OCI-LY7 (cell line): Measurements from ENCODE around the gene FRMPD1. TPM values are rescaled to one million over a fixed set of nuclear protein-coding genes. Genes with fewer than 3 reads are reported as not detected.

Experiments
- BruUV-seq: library from RNA; stranded (reverse); fragments of 400-500 nt; replicated peaks from 2 replicates; lab custom pipeline; 2021; lab: Mats Ljungman, UMichigan
- CTCF ChIA-PET: fragments of 300-600 bp; sonication (Branson Sonifier 250); formaldehyde crosslinking; loops from one replicate; lab custom pipeline; 2022; ENCODE audit warnings: antibody characterized with exemption; ENCODE audit not compliant: unreplicated experiment; lab: Charles Lee
- POLR2A ChIA-PET: fragments of 300-600 bp; sonication (Branson Sonifier 250); formaldehyde crosslinking; loops from one replicate; lab custom pipeline; 2022; ENCODE audit warnings: antibody characterized with exemption; lab: Charles Lee
- DNase-seq: peaks from one replicate; pipeline ENCODE4 v3.0.0-alpha.2; 2015; ENCODE audit warnings: low spot score
- H2AFZ ChIP-seq: fragments of 200-600 bp; sonication (generic), shearing (Covaris generic); 2 replicates; pipeline ENCODE4 v1.6.1; 2014; ENCODE audit warnings: mild to moderate bottlenecking, antibody characterized with exemption, low read length, moderate library complexity
- H3K27ac ChIP-seq: fragments of 200-600 bp; sonication (generic); 2 replicates; pipeline ENCODE4 v1.5.1; 2014; ENCODE audit warnings: mixed run types, low read depth, mild to moderate bottlenecking, moderate library complexity, low read length, inconsistent platforms; ENCODE audit not compliant: poor library complexity, severe bottlenecking
- H3K36me3 ChIP-seq: fragments of 200-600 bp; sonication (generic); 2 replicates; pipeline ENCODE4 v1.6.1; 2014; ENCODE audit warnings: mild to moderate bottlenecking, antibody characterized with exemption, low read length, moderate library complexity, mixed read lengths; ENCODE audit not compliant: insufficient read depth
- H3K4me1 ChIP-seq: fragments of 200-600 bp; sonication (generic); 2 replicates; pipeline ENCODE4 v1.5.1; 2014; ENCODE audit warnings: mild to moderate bottlenecking, low read length; ENCODE audit not compliant: insufficient read depth, poor library complexity, severe bottlenecking
- H3K4me2 ChIP-seq: fragments of 200-600 bp; sonication (generic); 2 replicates; pipeline ENCODE4 v1.6.1; 2014; ENCODE audit warnings: mild to moderate bottlenecking, low read length
- H3K4me3 ChIP-seq: fragments of 200-600 bp; sonication (generic); 2 replicates; pipeline ENCODE4 v1.5.1; 2014; ENCODE audit warnings: mild to moderate bottlenecking, low read depth, low read length; ENCODE audit not compliant: poor library complexity, severe bottlenecking
- H3K79me2 ChIP-seq: fragments of 200-600 bp; sonication (generic); 2 replicates; pipeline ENCODE4 v1.6.1; 2016; ENCODE audit warnings: low read depth, mild to moderate bottlenecking, low read length, moderate library complexity, mixed read lengths; ENCODE audit not compliant: insufficient read depth
- H3K9me2 ChIP-seq: fragments of 200-600 bp; sonication (generic); 2 replicates; pipeline ENCODE4 v1.6.1; 2016; ENCODE audit warnings: mild to moderate bottlenecking, low read length, mixed read lengths; ENCODE audit not compliant: insufficient read depth
- H3K9me3 ChIP-seq: fragments of 200-600 bp; sonication (generic); 2 replicates; pipeline ENCODE4 v1.6.1; 2014; ENCODE audit warnings: mild to moderate bottlenecking, mixed run types, low read length, mixed read lengths
- H4K20me1 ChIP-seq: fragments of 200-600 bp; sonication (generic); 2 replicates; pipeline ENCODE4 v1.6.1; 2014; ENCODE audit warnings: mild to moderate bottlenecking, antibody characterized with exemption, low read length, moderate library complexity, mixed read lengths; ENCODE audit not compliant: insufficient read depth
- CTCF ChIP-seq: fragments of 200-600 bp; sonication (generic); conservative IDR thresholded peaks from 2 replicates; pipeline ENCODE4 v1.5.1; 2014; ENCODE audit warnings: mild to moderate bottlenecking, antibody characterized with exemption, low read length, moderate library complexity, mixed read lengths
- EZH2phosphoT487 ChIP-seq: fragments of 200-600 bp; sonication (generic); IDR thresholded peaks from 2 replicates; pipeline ENCODE4 v1.6.1; 2018; ENCODE audit warnings: low read depth, borderline replicate concordance, mild to moderate bottlenecking, mixed run types, antibody characterized with exemption, low read length, moderate library complexity, mixed read lengths
- intact Hi-C: fragments of 100-400 bp; cut with micrococcal nuclease; formaldehyde crosslinking; loops from one replicate; pipeline ENCODE4 v1.10.0; 2022; ENCODE audit not compliant: unreplicated experiment
- total RNA-seq, 2 experiments: library from RNA; depleted of rRNA in 1 of 2; stranded (reverse); fragments of >200 nt in 1 of 2; shearing (Covaris generic) in 1 of 2; gene quantifications; 2 replicates each; pipeline ENCODE4 v1.2.3, GENCODE V29; 2014 to 2022

FRMPD1 gene
- total RNA-seq, 2 experiments from 2014 or later, result not detected

GRCh38 chr9:37620396-37620795 is 30.4 kb upstream of the FRMPD1 start:
- Histone ChIP-seq H2AFZ (no peak overlapping the region), H3K27ac (no peak overlapping the region), H3K9me3 (no peaks in the 10 kb centered on the region), H3K79me2 (no peaks in the 10 kb centered on the region), H3K4me3 (no peak overlapping the region), H3K4me2 (no peak overlapping the region), H4K20me1 (no peaks in the 10 kb centered on the region), H3K4me1 (peaks cover 6% of the 10 kb centered on the region), H3K9me2 (no peaks in the 10 kb centered on the region), H3K36me3 (no peaks in the 10 kb centered on the region)
- no TSS peak for BruUV-seq
- POLR2A ChIA-PET, result interaction anchor here (0.7 kb wide), 1 partner anchor 149 kb away, joined by 3 read pairs; no protein-coding TSS in a partner anchor
- intact Hi-C loops, result no loop called here
- DNase-seq, result no peak
- CTCF ChIA-PET, result no interaction called here
- TF ChIP-seq EZH2phosphoT487 (no peak), CTCF (no peak)

- Histone ChIP-seq H2AFZ (no peak overlapping the region), H3K27ac (no peak overlapping the region), H3K4me3 (no peak overlapping the region), H3K4me2 (no peak overlapping the region), H3K79me2 (no peaks in the 10 kb centered on the region), H4K20me1 (no peaks in the 10 kb centered on the region), H3K4me1 (peaks cover 6% of the 10 kb centered on the region), H3K36me3 (no peaks in the 10 kb centered on the region), H3K9me3 (no peaks in the 10 kb centered on the region), H3K9me2 (no peaks in the 10 kb centered on the region)
- DNase-seq, result peak; percentile 43
- POLR2A ChIA-PET, result no interaction called here
- no TSS peak for BruUV-seq
- TF ChIP-seq CTCF (no peak), EZH2phosphoT487 (no peak)
- CTCF ChIA-PET, result interaction anchor here (0.5 to 0.6 kb wide), 2 partner anchors 611 to 1122 kb away, joined by 3 read pairs; no protein-coding TSS in a partner anchor
- intact Hi-C loops, result no loop called here
Observed at GRCh38 chr9:37621273-37622121, 29.3 kb upstream of the FRMPD1 start.

- no peaks in the 10 kb centered on the region for H3K36me3 ChIP-seq
- H3K4me3 ChIP-seq, result no peak overlapping the region
- DNase-seq, result no peak
- H3K9me3 ChIP-seq, result no peaks in the 10 kb centered on the region
- no peak overlapping the region for H3K4me2 ChIP-seq
- no peak overlapping the region for H3K27ac ChIP-seq
- H4K20me1 ChIP-seq, result no peaks in the 10 kb centered on the region
- H2AFZ ChIP-seq, result no peak overlapping the region
- H3K79me2 ChIP-seq, result no peaks in the 10 kb centered on the region
- no peak for TF ChIP-seq EZH2phosphoT487
- TF ChIP-seq CTCF, result no peak
- H3K9me2 ChIP-seq, result no peaks in the 10 kb centered on the region
- ChIA-PET CTCF (no interaction called here), POLR2A (no interaction called here)
- H3K4me1 ChIP-seq, result peaks cover 6% of the 10 kb centered on the region
- no TSS peak for BruUV-seq
- intact Hi-C loops, result no loop called here
Observed at GRCh38 chr9:37622462-37622861, 28.3 kb upstream of the FRMPD1 start.
